K562 (cell line): ENCODE data around the gene KRTAP13-1.

Experiments
- EZH2 ChIP-seq: IDR thresholded peaks from 2 replicates; pipeline ENCODE4 v1.6.1; 2012; ENCODE audit warnings: low read depth, mild to moderate bottlenecking, inconsistent platforms, low read length, borderline replicate concordance
- MTA2 ChIP-seq: fragments of 450-650 bp; IDR thresholded peaks from 2 replicates; pipeline ENCODE4 v1.6.1; 2016; ENCODE audit warnings: low read depth
- POLR2A ChIP-seq: fragments of 450-650 bp; conservative IDR thresholded peaks from 2 replicates; pipeline ENCODE4 v1.6.1; 2016
- SREBF2 ChIP-seq: sonication (generic); formaldehyde crosslinking; IDR thresholded peaks from 2 replicates; pipeline ENCODE4 v1.4.0; 2020; ENCODE audit warnings: mild to moderate bottlenecking, missing genetic modification reagents
- SRF ChIP-seq, 2 experiments: fragments of 250-450, 450-650 bp in 1 of 2; sonication (Bioruptor Pico) in 1 of 2; sonication (generic) in 1 of 2; formaldehyde crosslinking; IDR thresholded peaks; 2 replicates each; pipeline versions ENCODE4 v1.5.0 to v1.5.1; 2020 to 2022; ENCODE audit warnings: mild to moderate bottlenecking in 1 of 2, missing genetic modification reagents in 1 of 2
- ZNF274 ChIP-seq: IDR thresholded peaks from 2 replicates; pipeline ENCODE4 v1.6.1; 2011; ENCODE audit warnings: low read depth, mild to moderate bottlenecking, low read length, moderate library complexity, borderline replicate concordance
- ZNF551 ChIP-seq: fragments of 250-450 bp; sonication (Bioruptor Pico); IDR thresholded peaks from 2 replicates; pipeline ENCODE4 v1.5.0; 2021; ENCODE audit warnings: mild to moderate bottlenecking, moderate library complexity
- TF ChIP-seq, protein P1 (sequence below), 2 experiments: IDR thresholded peaks; 2 replicates each; pipeline ENCODE4 v1.6.1; 2011; ENCODE audit warnings: borderline replicate concordance in 1 of 2, control low read depth in 1 of 2, low read depth in 1 of 2, low read length in 1 of 2, mild to moderate bottlenecking in 1 of 2, mixed read lengths in 1 of 2, moderate library complexity in 1 of 2; ENCODE audit not compliant: insufficient read depth in 1 of 2, insufficient read length in 1 of 2, poor library complexity in 1 of 2, severe bottlenecking in 1 of 2; ENCODE audit errors: extremely low read depth in 1 of 2

DNA sequence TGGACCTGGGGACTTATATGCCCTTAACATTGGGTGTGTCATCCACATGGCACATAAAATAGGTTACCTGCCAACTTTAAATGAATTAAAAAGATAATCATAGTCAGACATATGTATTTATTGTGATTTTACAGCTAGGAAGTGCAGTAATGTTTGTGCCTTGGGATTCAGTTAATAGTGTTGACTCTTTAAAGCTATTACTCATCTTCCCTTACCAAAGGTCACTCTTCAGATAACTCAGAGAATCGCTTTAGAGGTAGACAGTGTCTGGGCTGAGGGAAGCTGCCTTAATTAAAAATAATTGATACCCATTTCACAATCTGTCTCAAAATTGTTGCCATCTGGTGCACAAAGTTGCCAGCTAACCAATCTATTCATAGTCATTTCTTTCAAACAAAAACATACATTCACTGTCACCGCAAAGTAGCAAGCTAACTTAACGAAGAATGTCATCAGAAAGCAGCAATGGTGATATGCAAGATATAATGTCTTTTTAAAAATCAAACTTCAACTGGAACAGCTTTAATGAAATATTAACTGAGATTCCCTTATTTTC is 41.3 kb downstream of the KRTAP13-1 start:
- TF ChIP-seq SRF (CRISPR knock-in tag; IDR thresholded peaks at IDR 0.05) (no peak), MTA2 (no peak), POLR2A (no peak), ZNF274 (no peak), SREBF2 (no peak), ZNF551 (CRISPR knock-in tag) (no peak), EZH2 (no peak)
- TF ChIP-seq, protein P1, sequence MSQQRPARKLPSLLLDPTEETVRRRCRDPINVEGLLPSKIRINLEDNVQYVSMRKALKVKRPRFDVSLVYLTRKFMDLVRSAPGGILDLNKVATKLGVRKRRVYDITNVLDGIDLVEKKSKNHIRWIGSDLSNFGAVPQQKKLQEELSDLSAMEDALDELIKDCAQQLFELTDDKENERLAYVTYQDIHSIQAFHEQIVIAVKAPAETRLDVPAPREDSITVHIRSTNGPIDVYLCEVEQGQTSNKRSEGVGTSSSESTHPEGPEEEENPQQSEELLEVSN (IDR thresholded peaks at IDR 0.05; ENCODE audit: borderline replicate concordance in 1 of 2, extremely low read depth in 1 of 2, insufficient read depth in 1 of 2, insufficient read length in 1 of 2, low read depth in 1 of 2, low read length in 1 of 2, poor library complexity in 1 of 2, severe bottlenecking in 1 of 2), result no peak
